Astrocyte (in vitro differentiated cells and primary cell): ENCODE results near the gene OSGIN1. TPM values are rescaled to one million over a fixed set of nuclear protein-coding genes. Genes with fewer than 3 reads are reported as not detected.

Experiments
- DNase-seq: peaks from one replicate; pipeline ENCODE4 v3.0.0-alpha.2; 2010; ENCODE audit warnings: low read depth
- FAIRE-seq: peaks from 2 replicates; lab custom pipeline; 2011; peaks lifted over from hg19 to GRCh38; lab: Jason Lieb, UNC
- H2AFZ ChIP-seq: 2 replicates; pipeline ENCODE4 v1.6.0; 2012; ENCODE audit warnings: low read depth, low read length, inconsistent platforms
- H3K27ac ChIP-seq: 2 replicates; pipeline ENCODE4 v1.5.1; 2011; ENCODE audit warnings: low read depth, low read length, inconsistent platforms
- H3K27me3 ChIP-seq: 2 replicates; pipeline ENCODE4 v1.6.0; 2011; ENCODE audit warnings: low read length, inconsistent platforms; ENCODE audit not compliant: insufficient read depth
- H3K36me3 ChIP-seq: 2 replicates; pipeline ENCODE4 v1.5.1; 2011; ENCODE audit warnings: low read length, inconsistent platforms; ENCODE audit not compliant: insufficient read depth
- H3K4me1 ChIP-seq: 2 replicates; pipeline ENCODE4 v1.5.1; 2011; ENCODE audit warnings: low read length, inconsistent platforms; ENCODE audit not compliant: insufficient read depth
- H3K4me2 ChIP-seq: 2 replicates; pipeline ENCODE4 v1.6.0; 2012; ENCODE audit warnings: low read length, inconsistent platforms
- H3K4me3 ChIP-seq: 2 replicates; pipeline ENCODE4 v1.5.1; 2011; ENCODE audit warnings: low read depth, mild to moderate bottlenecking, low read length, inconsistent platforms; ENCODE audit not compliant: insufficient read depth
- H3K79me2 ChIP-seq: 2 replicates; pipeline ENCODE4 v1.6.0; 2012; ENCODE audit warnings: mild to moderate bottlenecking, low read length, inconsistent platforms; ENCODE audit not compliant: insufficient read depth
- H3K9ac ChIP-seq: 2 replicates; pipeline ENCODE4 v1.6.0; 2012; ENCODE audit warnings: mild to moderate bottlenecking, low read length, inconsistent platforms
- H3K9me3 ChIP-seq: 2 replicates; pipeline ENCODE4 v1.5.1; 2012; ENCODE audit warnings: low read depth, mild to moderate bottlenecking, low read length, inconsistent platforms; ENCODE audit not compliant: insufficient read depth
- H4K20me1 ChIP-seq: 2 replicates; pipeline ENCODE4 v1.6.0; 2012; ENCODE audit warnings: low read length, inconsistent platforms; ENCODE audit not compliant: insufficient read depth
- H3K27ac Mint-ChIP-seq: one replicate; pipeline ENCODE4 v1.8.0; 2021; ENCODE audit warnings: mild to moderate bottlenecking, mixed read lengths; ENCODE audit not compliant: unreplicated experiment
- H3K27me3 Mint-ChIP-seq: one replicate; pipeline ENCODE4 v1.8.0; 2021; ENCODE audit warnings: low read depth, mixed read lengths; ENCODE audit not compliant: unreplicated experiment
- H3K36me3 Mint-ChIP-seq: one replicate; pipeline ENCODE4 v1.8.0; 2021; ENCODE audit warnings: low read depth, mixed read lengths; ENCODE audit not compliant: unreplicated experiment
- H3K4me1 Mint-ChIP-seq: one replicate; pipeline ENCODE4 v1.8.0; 2021; ENCODE audit warnings: low read depth, mixed read lengths; ENCODE audit not compliant: unreplicated experiment
- H3K4me3 Mint-ChIP-seq: one replicate; pipeline ENCODE4 v1.8.0; 2021; ENCODE audit warnings: mild to moderate bottlenecking, moderate library complexity, mixed read lengths; ENCODE audit not compliant: unreplicated experiment
- H3K9me3 Mint-ChIP-seq: one replicate; pipeline ENCODE4 v1.8.0; 2021; ENCODE audit warnings: mild to moderate bottlenecking, mixed read lengths; ENCODE audit not compliant: unreplicated experiment
- CTCF ChIP-seq: IDR thresholded peaks from 2 replicates; pipeline ENCODE4 v1.5.1; 2011; ENCODE audit warnings: low read depth, mild to moderate bottlenecking, inconsistent platforms, low read length, moderate library complexity; ENCODE audit not compliant: insufficient read depth
- EZH2 ChIP-seq: IDR thresholded peaks from 2 replicates; pipeline ENCODE4 v1.6.1; 2012; ENCODE audit warnings: mild to moderate bottlenecking, low read length, inconsistent platforms; ENCODE audit not compliant: insufficient read depth
- total RNA-seq: library from RNA; stranded (reverse); gene quantifications from 2 replicates; pipeline ENCODE4 v1.2.1, GENCODE V29; 2021

The OSGIN1 gene
- total RNA-seq, 1 donor from 2014 or later, result 0.79 TPM

- Histone ChIP-seq H3K79me2 (no peaks in the 10 kb centered on the region), H3K9me3 (no peaks in the 10 kb centered on the region), H3K4me2 (no peak overlapping the region), H3K36me3 (no peaks in the 10 kb centered on the region), H2AFZ (no peak overlapping the region), H3K4me3 (no peak overlapping the region), H3K27ac (no peak overlapping the region), H3K27me3 (no peaks in the 10 kb centered on the region), H3K9ac (no peak overlapping the region), H4K20me1 (no peaks in the 10 kb centered on the region), H3K4me1 (no peaks in the 10 kb centered on the region)
- Mint-ChIP-seq H3K9me3 (peaks cover 7% of the 10 kb centered on the region), H3K27me3 (peaks cover 44% of the 10 kb centered on the region), H3K4me1 (no peaks in the 10 kb centered on the region), H3K4me3 (no peak overlapping the region), H3K36me3 (peaks cover 3% of the 10 kb centered on the region), H3K27ac (no peak overlapping the region)
- FAIRE-seq, result no peak
- DNase-seq, result no peak
- no peak for TF ChIP-seq CTCF
- no peak for TF ChIP-seq EZH2
Observed at GRCh38 chr16:84013787-84014569, 60.9 kb downstream of the OSGIN1 start.

- Histone ChIP-seq H3K79me2 (no peaks in the 10 kb centered on the region), H3K9ac (no peak overlapping the region), H3K4me2 (no peak overlapping the region), H2AFZ (no peak overlapping the region), H3K27ac (no peak overlapping the region), H3K4me1 (no peaks in the 10 kb centered on the region), H3K27me3 (no peaks in the 10 kb centered on the region), H3K4me3 (no peak overlapping the region), H4K20me1 (no peaks in the 10 kb centered on the region), H3K9me3 (peaks cover 1% of the 10 kb centered on the region), H3K36me3 (no peaks in the 10 kb centered on the region)
- FAIRE-seq (no peak), DNase-seq (no peak)
- H3K4me1 Mint-ChIP-seq, result no peaks in the 10 kb centered on the region
- H3K27ac Mint-ChIP-seq, result no peak overlapping the region
- H3K27me3 Mint-ChIP-seq, result peaks cover 48% of the 10 kb centered on the region
- no peak overlapping the region for H3K4me3 Mint-ChIP-seq
- H3K9me3 Mint-ChIP-seq, result peaks cover 8% of the 10 kb centered on the region
- peaks cover 3% of the 10 kb centered on the region for H3K36me3 Mint-ChIP-seq
- TF ChIP-seq CTCF (no peak), EZH2 (no peak)
Observed at GRCh38 chr16:84014570-84015327, 61.7 kb downstream of the OSGIN1 start.
